ENCODE results near the gene CEND1.

CEND1 gene

GRCh38 chr11:831118-831864, 41.4 kb upstream of the CEND1 start:
- Histone ChIP-seq H3K9me3 (ENCODE audit: control insufficient read depth, insufficient read depth, low read length) (no peaks in the 10 kb centered on the region), H3K4me1 (ENCODE audit: insufficient read depth, low read length) (peaks cover 22% of the 10 kb centered on the region), H3K9ac (ENCODE audit: low read depth, low read length) (peak overlapping the region; percentile 53; the same call in 1 of the 2 replicates), H3K36me3 (ENCODE audit: insufficient read depth, low read length) (no peaks in the 10 kb centered on the region)

GRCh38 chr11:830295-831117, 40.6 kb upstream of the CEND1 start:
- H3K4me1 ChIP-seq (ENCODE audit: insufficient read depth, low read length): peaks cover 22% of the 10 kb centered on the region
- H3K36me3 ChIP-seq (ENCODE audit: insufficient read depth, low read length): no peaks in the 10 kb centered on the region
- H3K9ac ChIP-seq (ENCODE audit: low read depth, low read length): peak overlapping the region; percentile 53; the same call in 1 of the 2 replicates
- H3K9me3 ChIP-seq (ENCODE audit: control insufficient read depth, insufficient read depth, low read length): no peaks in the 10 kb centered on the region

- Histone ChIP-seq H3K9me3 (ENCODE audit: control insufficient read depth, insufficient read depth, low read length) (no peaks in the 10 kb centered on the region), H3K36me3 (ENCODE audit: insufficient read depth, low read length) (no peaks in the 10 kb centered on the region), H3K9ac (ENCODE audit: low read depth, low read length) (peak overlapping the region; percentile 53; the same call in 1 of the 2 replicates), H3K4me1 (ENCODE audit: insufficient read depth, low read length) (peaks cover 22% of the 10 kb centered on the region)
Observed at GRCh38 chr11:829847-830294, 40.0 kb upstream of the CEND1 start.

GRCh38 chr11:829176-829846, 39.4 kb upstream of the CEND1 start:
- Histone ChIP-seq H3K9ac (ENCODE audit: low read depth, low read length) (peak overlapping the region; percentile 53), H3K36me3 (ENCODE audit: insufficient read depth, low read length) (no peaks in the 10 kb centered on the region), H3K4me1 (ENCODE audit: insufficient read depth, low read length) (peaks cover 22% of the 10 kb centered on the region), H3K9me3 (ENCODE audit: control insufficient read depth, insufficient read depth, low read length) (no peaks in the 10 kb centered on the region)

DNA sequence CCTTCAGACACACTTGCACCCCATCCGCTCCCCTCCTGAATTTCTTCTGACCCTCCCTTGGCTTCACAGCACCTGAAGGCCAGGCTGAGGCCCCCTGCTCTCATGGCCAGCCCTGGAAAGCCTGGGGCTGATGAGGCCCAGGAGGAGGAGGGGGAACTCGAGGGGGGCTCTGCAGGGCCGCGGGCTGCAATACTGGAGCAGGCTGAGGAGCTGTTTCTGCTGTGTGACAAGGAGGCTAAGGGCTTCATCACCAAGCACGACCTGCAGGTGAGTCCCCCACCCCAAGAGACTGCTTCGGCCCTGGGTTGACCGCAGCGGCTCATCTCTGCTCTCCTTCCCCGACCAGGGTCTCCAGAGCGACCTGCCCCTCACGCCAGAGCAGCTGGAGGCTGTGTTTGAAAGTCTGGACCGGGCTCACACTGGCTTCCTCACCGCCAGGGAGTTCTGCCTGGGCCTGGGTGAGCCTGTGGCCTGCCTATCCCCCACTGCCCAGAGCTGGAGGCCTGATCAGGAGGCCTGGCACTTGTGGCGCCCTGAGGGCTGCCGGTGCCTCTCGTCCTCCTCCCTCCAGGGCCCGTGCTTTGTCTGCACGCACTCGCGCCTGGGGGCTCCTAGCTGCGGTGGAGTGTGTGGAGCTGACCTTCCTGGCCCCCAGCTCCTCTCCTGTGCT, 38.8 kb upstream of the CEND1 start:
- H3K9ac ChIP-seq (ENCODE audit: low read depth, low read length): peak overlapping the region; percentile 53; the same call in 1 of the 2 replicates
- H3K9me3 ChIP-seq (ENCODE audit: control insufficient read depth, insufficient read depth, low read length): no peaks in the 10 kb centered on the region
- peaks cover 22% of the 10 kb centered on the region for H3K4me1 ChIP-seq (ENCODE audit: insufficient read depth, low read length)
- no peaks in the 10 kb centered on the region for H3K36me3 ChIP-seq (ENCODE audit: insufficient read depth, low read length)

DNA sequence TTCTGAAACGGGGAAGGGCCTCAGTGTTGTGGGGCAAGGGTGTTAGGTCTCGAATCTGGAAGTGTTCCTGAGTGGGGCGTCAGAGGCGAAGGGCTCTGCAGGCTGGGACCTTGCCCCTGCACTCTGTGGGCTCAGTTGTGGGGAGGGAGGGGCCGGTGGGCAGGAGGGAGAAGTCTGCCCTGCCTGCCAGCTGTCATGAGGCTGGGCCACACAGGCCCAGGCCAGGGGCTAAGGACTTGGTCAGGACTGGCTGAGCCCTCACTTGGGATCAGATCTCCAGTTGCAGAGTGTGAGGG, 38.0 kb upstream of the CEND1 start, which contains the start of gene CRACR2B:
Gene CRACR2B (plus strand): TSS at position 23 of the 296 bp plus-strand sequence. CDS start 689 bp downstream, outside the sequence.
- no peaks in the 10 kb centered on the region for H3K36me3 ChIP-seq (ENCODE audit: insufficient read depth, low read length)
- H3K9me3 ChIP-seq (ENCODE audit: control insufficient read depth, insufficient read depth, low read length): no peaks in the 10 kb centered on the region
- peaks cover 22% of the 10 kb centered on the region for H3K4me1 ChIP-seq (ENCODE audit: insufficient read depth, low read length)
- peak within 1 kb of the TSS; percentile 70 for H3K9ac ChIP-seq (ENCODE audit: low read depth, low read length)

GRCh38 chr11:827146-827896, 37.4 kb upstream of the CEND1 start:
- Histone ChIP-seq H3K9ac (ENCODE audit: low read depth, low read length) (peak overlapping the region; percentile 70), H3K36me3 (ENCODE audit: insufficient read depth, low read length) (no peaks in the 10 kb centered on the region), H3K9me3 (ENCODE audit: control insufficient read depth, insufficient read depth, low read length) (no peaks in the 10 kb centered on the region), H3K4me1 (ENCODE audit: insufficient read depth, low read length) (peaks cover 22% of the 10 kb centered on the region)

GRCh38 chr11:826836-827145, 36.9 kb upstream of the CEND1 start:
- no peaks in the 10 kb centered on the region for H3K9me3 ChIP-seq (ENCODE audit: control insufficient read depth, insufficient read depth, low read length)
- H3K9ac ChIP-seq (ENCODE audit: low read depth, low read length): peak overlapping the region; percentile 70
- peaks cover 18% of the 10 kb centered on the region for H3K4me1 ChIP-seq (ENCODE audit: insufficient read depth, low read length)
- H3K36me3 ChIP-seq (ENCODE audit: insufficient read depth, low read length): no peaks in the 10 kb centered on the region

GRCh38 chr11:826227-826621, 36.3 kb upstream of the CEND1 start:
- H3K9ac ChIP-seq (ENCODE audit: low read depth, low read length): no peak overlapping the region; the same call in 1 of the 2 replicates
- peaks cover 12% of the 10 kb centered on the region for H3K4me1 ChIP-seq (ENCODE audit: insufficient read depth, low read length)
- no peaks in the 10 kb centered on the region for H3K9me3 ChIP-seq (ENCODE audit: control insufficient read depth, insufficient read depth, low read length)
- H3K36me3 ChIP-seq (ENCODE audit: insufficient read depth, low read length): no peaks in the 10 kb centered on the region

DNA sequence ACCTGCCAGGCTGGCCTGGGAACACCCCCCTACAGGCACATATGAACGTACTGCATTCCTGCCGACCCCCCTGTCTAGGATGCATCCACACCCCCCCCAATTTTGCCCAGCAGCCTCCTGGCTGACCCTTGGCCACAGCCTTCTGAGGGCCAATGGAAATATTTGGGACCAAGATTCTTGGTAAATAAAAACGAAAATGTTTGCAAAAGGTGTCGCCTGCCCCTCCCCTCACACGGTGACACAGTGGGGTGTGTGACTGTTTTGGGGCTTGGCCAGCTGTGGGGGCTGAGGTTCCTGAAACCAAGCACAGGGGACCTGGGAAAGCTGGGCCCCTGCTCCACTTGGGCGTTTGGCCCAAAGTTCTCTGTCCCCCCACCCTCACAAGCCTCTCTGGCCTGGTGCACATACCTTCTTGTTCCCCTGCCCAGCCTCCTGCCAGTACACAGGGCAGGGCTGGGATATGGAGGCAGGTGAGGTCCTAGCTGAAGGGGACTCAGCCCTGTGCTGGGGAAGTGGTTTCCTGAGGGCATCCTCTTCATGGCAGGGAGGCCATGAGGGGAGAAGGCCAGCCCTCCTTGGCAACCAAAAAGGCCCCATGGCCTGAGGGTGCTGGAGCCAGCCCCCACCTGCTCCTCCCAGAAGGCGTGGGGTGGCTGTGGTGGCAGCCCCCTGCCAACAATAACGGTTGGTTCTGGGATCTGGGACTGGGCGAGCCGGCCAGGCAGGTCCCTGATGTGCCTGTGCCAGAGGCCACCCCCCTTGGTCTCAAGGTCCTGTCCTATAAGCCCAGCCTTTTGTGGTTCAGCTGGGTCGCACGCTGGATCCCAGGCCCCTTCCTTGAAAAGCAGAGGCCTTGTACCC, 35.7 kb upstream of the CEND1 start:
- Histone ChIP-seq H3K36me3 (ENCODE audit: insufficient read depth, low read length) (no peaks in the 10 kb centered on the region), H3K9me3 (ENCODE audit: control insufficient read depth, insufficient read depth, low read length) (no peaks in the 10 kb centered on the region), H3K9ac (ENCODE audit: low read depth, low read length) (no peak overlapping the region), H3K4me1 (ENCODE audit: insufficient read depth, low read length) (peaks cover 11% of the 10 kb centered on the region)

DNA sequence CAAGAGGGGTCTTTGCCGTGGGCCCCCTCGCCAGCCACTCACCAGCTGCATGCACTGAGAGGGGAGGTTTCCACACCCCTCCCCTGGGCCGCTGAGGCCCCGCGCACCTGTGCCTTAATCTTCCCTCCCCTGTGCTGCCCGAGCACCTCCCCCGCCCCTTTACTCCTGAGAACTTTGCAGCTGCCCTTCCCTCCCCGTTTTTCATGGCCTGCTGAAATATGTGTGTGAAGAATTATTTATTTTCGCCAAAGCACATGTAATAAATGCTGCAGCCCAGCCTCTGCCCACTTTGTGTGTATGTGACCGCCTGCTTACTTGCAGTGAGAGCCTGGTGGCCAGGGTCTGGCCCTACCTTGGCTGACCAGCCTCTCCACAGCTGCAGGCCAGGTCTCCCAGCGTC, 35.1 kb upstream of the CEND1 start:
- Histone ChIP-seq H3K9ac (ENCODE audit: low read depth, low read length) (no peak overlapping the region), H3K4me1 (ENCODE audit: insufficient read depth, low read length) (peaks cover 11% of the 10 kb centered on the region), H3K9me3 (ENCODE audit: control insufficient read depth, insufficient read depth, low read length) (no peaks in the 10 kb centered on the region), H3K36me3 (ENCODE audit: insufficient read depth, low read length) (no peaks in the 10 kb centered on the region)

- Histone ChIP-seq H3K4me1 (ENCODE audit: insufficient read depth, low read length) (peaks cover 11% of the 10 kb centered on the region), H3K36me3 (ENCODE audit: insufficient read depth, low read length) (no peaks in the 10 kb centered on the region), H3K9ac (ENCODE audit: low read depth, low read length) (no peak overlapping the region), H3K9me3 (ENCODE audit: control insufficient read depth, insufficient read depth, low read length) (no peaks in the 10 kb centered on the region)
Observed at GRCh38 chr11:824292-824880, 34.5 kb upstream of the CEND1 start.
